Stimulated activated CD8-positive, alpha-beta memory T cell treated with anti-CD3 and anti-CD28 coated beads, Interleukin-12 subunit alpha, Interleukin-12 subunit beta, amount 100 ng/mL, for 24 hours (primary cell): ENCODE results near the gene TAS2R14.

Experiments used
- DNase-seq: peaks from one replicate; pipeline ENCODE4 v3.0.0-alpha.2; 2020; ENCODE audit errors: extremely low read depth

Gene TAS2R14

GRCh38 chr12:10939163-10939562, at the start of gene TAS2R14:
TSS of gene TAS2R14 (minus strand) at chr12:10939263. CDS start at chr12:10939207, 56 bp downstream.
- DNase-seq = no peak

GRCh38 chr12:10986812-10987211, 47.7 kb upstream of the TAS2R14 start, which contains the start of gene TAS2R50:
TSS of gene TAS2R50 (minus strand) at chr12:10986912. CDS start at chr12:10986860, 52 bp downstream.
- DNase-seq = no peak

GRCh38 chr12:10982244-10982643, 43.2 kb upstream of the TAS2R14 start:
- DNase-seq = no peak

GRCh38 chr12:10974965-10975364, 35.9 kb upstream of the TAS2R14 start:
- no peak for DNase-seq

GRCh38 chr12:10968765-10969456, 29.8 kb upstream of the TAS2R14 start:
- no peak for DNase-seq

GRCh38 chr12:10967409-10967808, 28.3 kb upstream of the TAS2R14 start:
- no peak for DNase-seq

GRCh38 chr12:10966314-10966713, 27.3 kb upstream of the TAS2R14 start:
- no peak for DNase-seq

GRCh38 chr12:10965476-10965875, 26.4 kb upstream of the TAS2R14 start:
- no peak for DNase-seq

- no peak for DNase-seq
Measured at GRCh38 chr12:10960211-10960610, 21.1 kb upstream of the TAS2R14 start.

- no peak for DNase-seq
Measured at GRCh38 chr12:10959804-10960203, 20.7 kb upstream of the TAS2R14 start.

- DNase-seq = no peak
Measured at GRCh38 chr12:10957741-10958140, 18.7 kb upstream of the TAS2R14 start.

GRCh38 chr12:10956085-10956484, 17.0 kb upstream of the TAS2R14 start:
- DNase-seq = no peak

- no peak for DNase-seq
Measured at GRCh38 chr12:10952645-10953044, 13.6 kb upstream of the TAS2R14 start.

- DNase-seq = no peak
Measured at GRCh38 chr12:10943167-10943566, 4.1 kb upstream of the TAS2R14 start.

- DNase-seq = no peak
Measured at GRCh38 chr12:10941916-10942607, 3.0 kb upstream of the TAS2R14 start.

GRCh38 chr12:10941369-10941768, 2.3 kb upstream of the TAS2R14 start:
- no peak for DNase-seq

- DNase-seq = no peak
Measured at GRCh38 chr12:10940389-10940788, 1.3 kb upstream of the TAS2R14 start.

GRCh38 chr12:10936506-10936905, 2.6 kb downstream of the TAS2R14 start:
- DNase-seq = no peak

- DNase-seq = no peak
Measured at GRCh38 chr12:10928746-10929286, 10.2 kb downstream of the TAS2R14 start, which contains the start of gene PRH2. TSS of gene PRH2 (plus strand) at chr12:10929236. CDS start at chr12:10929274, 38 bp downstream.

- DNase-seq = no peak
Measured at GRCh38 chr12:10926269-10926668, 12.8 kb downstream of the TAS2R14 start.

- no peak for DNase-seq
Measured at GRCh38 chr12:10919809-10920208, 19.3 kb downstream of the TAS2R14 start.

GRCh38 chr12:10910380-10910779, 28.7 kb downstream of the TAS2R14 start:
- DNase-seq = no peak

- DNase-seq = no peak
Measured at GRCh38 chr12:10909462-10909861, 29.6 kb downstream of the TAS2R14 start, which contains the start of gene TAS2R13. TSS of gene TAS2R13 (minus strand) at chr12:10909562. CDS start at chr12:10909298, 264 bp downstream.
